CD14-positive monocyte (primary cell): ENCODE results near the gene C20orf204. TPM values are rescaled to one million over a fixed set of nuclear protein-coding genes. Genes with fewer than 3 reads are reported as not detected.

ENCODE experiments used
- DNase-seq, 3 donors: peaks; one replicate each; pipeline ENCODE4 v3.0.0-alpha.2; 2011 to 2022
- H2AFZ ChIP-seq: 2 replicates; pipeline ENCODE4 v1.6.0; 2012; ENCODE audit warnings: mild to moderate bottlenecking, low read depth, low read length, inconsistent platforms; ENCODE audit not compliant: insufficient read depth, poor library complexity, severe bottlenecking
- H3K27ac ChIP-seq, 2 donors: 1 replicate in 1 of 2; 2 replicates in 1 of 2; pipeline ENCODE4 v1.5.1; 2012 to 2013; ENCODE audit warnings: low read length in 2 of 2, control low read depth in 1 of 2, inconsistent platforms in 1 of 2, low read depth in 1 of 2, mild to moderate bottlenecking in 1 of 2
- H3K27me3 ChIP-seq, 2 donors: one replicate each; pipeline versions ENCODE4 v1.6.0 to v1.6.1; 2011 to 2013; ENCODE audit warnings: low read length in 2 of 2; ENCODE audit not compliant: control insufficient read depth in 2 of 2, insufficient read depth in 2 of 2
- H3K36me3 ChIP-seq, 2 donors: replicated peaks in 1 of 2; 1 replicate in 1 of 2; 2 replicates in 1 of 2; pipeline versions ENCODE4 v1.5.1 to v1.6.1; 2012 to 2013; ENCODE audit warnings: low read length in 2 of 2, control low read depth in 1 of 2, inconsistent platforms in 1 of 2, mild to moderate bottlenecking in 1 of 2; ENCODE audit not compliant: insufficient read depth in 2 of 2, control insufficient read depth in 1 of 2
- H3K4me1 ChIP-seq, 2 donors: 1 replicate in 1 of 2; 2 replicates in 1 of 2; pipeline versions ENCODE4 v1.5.1 to v1.6.1; 2012 to 2013; ENCODE audit warnings: low read length in 2 of 2, control low read depth in 1 of 2, inconsistent platforms in 1 of 2, mild to moderate bottlenecking in 1 of 2, moderate library complexity in 1 of 2; ENCODE audit not compliant: insufficient read depth in 2 of 2, control insufficient read depth in 1 of 2
- H3K4me2 ChIP-seq: replicated peaks from 2 replicates; pipeline ENCODE3; 2012; ENCODE audit warnings: low read length, moderate library complexity, mild to moderate bottlenecking; ENCODE audit not compliant: poor library complexity, severe bottlenecking; ENCODE audit errors: extremely low read depth
- H3K4me3 ChIP-seq, 3 experiments: fragments of 200-600 bp in 1 of 3; sonication (generic) in 1 of 3; replicated peaks in 1 of 3; 1 replicate in 2 of 3; 2 replicates in 1 of 3; pipeline ENCODE4 v1.5.1; 2011 to 2013; ENCODE audit warnings: low read length in 3 of 3, mild to moderate bottlenecking in 3 of 3, control low read depth in 2 of 3, low read depth in 2 of 3, inconsistent platforms in 1 of 3, moderate library complexity in 1 of 3
- H3K79me2 ChIP-seq: 2 replicates; pipeline ENCODE4 v1.6.0; 2012; ENCODE audit warnings: mild to moderate bottlenecking, control low read depth, inconsistent platforms, low read length, moderate library complexity; ENCODE audit not compliant: insufficient read depth
- H3K9ac ChIP-seq: 2 replicates; pipeline ENCODE4 v1.6.0; 2017; ENCODE audit warnings: low read length, mild to moderate bottlenecking; ENCODE audit not compliant: insufficient read depth, poor library complexity, severe bottlenecking
- H3K9me3 ChIP-seq, 2 donors: replicated peaks in 1 of 2; 1 replicate in 1 of 2; 2 replicates in 1 of 2; pipeline versions ENCODE4 v1.5.1 to v1.6.1; 2012 to 2013; ENCODE audit warnings: low read length in 2 of 2, control low read depth in 1 of 2; ENCODE audit not compliant: control insufficient read depth in 1 of 2, insufficient read depth in 1 of 2
- H4K20me1 ChIP-seq: 2 replicates; pipeline ENCODE4 v1.6.0; 2012; ENCODE audit warnings: mild to moderate bottlenecking, low read length, control low read depth, moderate library complexity; ENCODE audit not compliant: insufficient read depth
- H3K27ac Mint-ChIP-seq, 7 donors: one replicate each; pipeline ENCODE4 v1.8.0; 2020; ENCODE audit warnings: mild to moderate bottlenecking in 7 of 7, mixed read lengths in 7 of 7, moderate library complexity in 6 of 7, inconsistent platforms in 2 of 7
- H3K27me3 Mint-ChIP-seq, 3 donors: one replicate each; pipeline ENCODE4 v1.8.0; 2021 to 2022; ENCODE audit warnings: low read depth in 3 of 3, mild to moderate bottlenecking in 3 of 3, mixed read lengths in 3 of 3, moderate library complexity in 3 of 3, inconsistent platforms in 1 of 3
- H3K36me3 Mint-ChIP-seq, 2 donors: one replicate each; pipeline ENCODE4 v1.8.0; 2020; ENCODE audit warnings: mixed read lengths in 2 of 2, inconsistent platforms in 1 of 2, mild to moderate bottlenecking in 1 of 2
- H3K4me1 Mint-ChIP-seq: one replicate; pipeline ENCODE4 v1.8.0; 2020; ENCODE audit warnings: mild to moderate bottlenecking, mixed read lengths
- H3K4me3 Mint-ChIP-seq, 2 donors: one replicate each; pipeline ENCODE4 v1.8.0; 2020; ENCODE audit warnings: mild to moderate bottlenecking in 2 of 2, mixed read lengths in 2 of 2, moderate library complexity in 1 of 2
- H3K9me3 Mint-ChIP-seq, 7 donors: one replicate each; pipeline ENCODE4 v1.8.0; 2020 to 2022; ENCODE audit warnings: mixed read lengths in 7 of 7, mild to moderate bottlenecking in 6 of 7, moderate library complexity in 6 of 7, inconsistent platforms in 2 of 7
- WGBS: methylation state at CpG from one replicate; pipeline ENCODE4 v1.1.5; 2013; ENCODE audit warnings: missing lambda C conversion rate; ENCODE audit not compliant: insufficient coverage; 5-methylcytosine and 5-hydroxymethylcytosine counted together
- intact Hi-C, 2 donors: fragments of 100-400 bp; cut with micrococcal nuclease; formaldehyde crosslinking; loops; one replicate each; pipeline versions ENCODE4 v1.15.0 to v1.15.1; 2023
- polyA plus RNA-seq, 3 donors: library from polyadenylated mRNA; depleted of rRNA in 1 of 3; unstranded in 2 of 3; stranded (reverse) in 1 of 3; fragments of 300-500 nt in 2 of 3; fragments of >200 nt in 1 of 3; fragmentation: Illumina TruSeq in 2 of 3; gene quantifications; 1 replicate in 2 of 3; 2 replicates in 1 of 3; pipeline ENCODE4 v1.2.3, GENCODE V29; 2012 to 2021
- TF ChIP-seq, protein P1 (sequence below): fragments of 200-600 bp; IDR thresholded peaks from one replicate; pipeline ENCODE4 v1.8.0; 2022; ENCODE audit warnings: antibody characterized with exemption, mild to moderate bottlenecking

C20orf204 gene
- polyA plus RNA-seq, 3 donors: 0.20 TPM; not detected in 2

DNA sequence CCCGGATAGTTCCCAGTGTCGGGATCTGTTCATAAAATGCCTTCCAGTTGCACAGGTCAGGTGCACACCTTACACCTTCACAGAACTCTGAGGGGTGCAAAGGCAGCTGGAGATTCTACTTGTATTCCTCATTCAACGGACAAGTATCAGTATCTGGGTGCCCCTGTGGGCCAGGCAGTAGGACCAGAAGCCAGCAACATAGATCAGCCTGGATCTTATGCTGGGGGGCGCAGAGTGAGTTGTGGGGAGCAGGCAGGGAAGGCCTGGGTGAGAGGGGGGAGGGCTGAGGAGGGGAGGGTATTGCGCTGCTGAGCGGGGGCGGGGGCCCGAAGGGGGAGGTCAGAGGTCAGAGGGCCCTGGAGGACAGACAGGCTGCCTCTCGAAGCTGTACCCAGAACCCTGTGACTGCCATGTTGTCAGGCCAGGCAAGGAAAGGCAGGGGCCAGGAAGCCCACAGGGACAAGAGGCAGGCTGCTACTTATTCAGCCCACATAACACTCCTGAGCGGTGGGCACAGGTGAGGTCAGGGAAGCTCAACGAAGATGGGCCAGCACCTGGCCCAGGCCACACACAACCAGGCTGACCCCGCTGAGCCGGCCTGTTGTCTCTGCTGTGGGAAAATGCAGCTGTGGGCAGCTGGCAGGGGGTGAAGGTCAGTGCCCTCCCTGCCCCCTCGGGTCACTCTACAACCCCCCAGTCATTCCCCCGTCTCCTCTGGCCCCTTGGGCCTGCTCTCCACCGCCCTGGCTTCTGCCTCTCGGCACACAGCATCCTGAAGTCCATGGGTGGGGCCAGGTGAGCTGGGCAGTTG, 45.0 kb downstream of the C20orf204 start:
- Histone ChIP-seq H3K4me1 (peaks cover 47 to 67% of the 10 kb centered on the region in 2 donors), H3K9me3 (peaks cover 0 to 8% of the 10 kb centered on the region in 2 donors), H3K4me3 (peak overlapping the region; percentile 78 to 94 (median 88)), H3K27me3 (peaks cover 9 to 19% of the 10 kb centered on the region in 2 donors), H2AFZ (no peak overlapping the region), H3K9ac (peak overlapping the region; percentile 77), H4K20me1 (peaks cover 88% of the 10 kb centered on the region), H3K79me2 (peaks cover 61% of the 10 kb centered on the region), H3K36me3 (peaks cover 3 to 4% of the 10 kb centered on the region in 2 donors), H3K4me2 (peak overlapping the region; percentile 97), H3K27ac (peak overlapping the region; percentile 59 to 87)
- peaks cover 22 to 25% (median 23%) of the 10 kb centered on the region in 3 donors for H3K27me3 Mint-ChIP-seq
- DNase-seq: no peak
- peak overlapping the region; percentile 77 to 95 (median 87) for H3K27ac Mint-ChIP-seq
- peaks cover 47% of the 10 kb centered on the region for H3K4me1 Mint-ChIP-seq
- intact Hi-C loops: loop anchor here (5.0 kb wide), 2 partner anchors 41 to 171 kb away; no protein-coding TSS in a partner anchor
- peak overlapping the region; percentile 94 to 95 for H3K4me3 Mint-ChIP-seq
- TF ChIP-seq, protein P1, sequence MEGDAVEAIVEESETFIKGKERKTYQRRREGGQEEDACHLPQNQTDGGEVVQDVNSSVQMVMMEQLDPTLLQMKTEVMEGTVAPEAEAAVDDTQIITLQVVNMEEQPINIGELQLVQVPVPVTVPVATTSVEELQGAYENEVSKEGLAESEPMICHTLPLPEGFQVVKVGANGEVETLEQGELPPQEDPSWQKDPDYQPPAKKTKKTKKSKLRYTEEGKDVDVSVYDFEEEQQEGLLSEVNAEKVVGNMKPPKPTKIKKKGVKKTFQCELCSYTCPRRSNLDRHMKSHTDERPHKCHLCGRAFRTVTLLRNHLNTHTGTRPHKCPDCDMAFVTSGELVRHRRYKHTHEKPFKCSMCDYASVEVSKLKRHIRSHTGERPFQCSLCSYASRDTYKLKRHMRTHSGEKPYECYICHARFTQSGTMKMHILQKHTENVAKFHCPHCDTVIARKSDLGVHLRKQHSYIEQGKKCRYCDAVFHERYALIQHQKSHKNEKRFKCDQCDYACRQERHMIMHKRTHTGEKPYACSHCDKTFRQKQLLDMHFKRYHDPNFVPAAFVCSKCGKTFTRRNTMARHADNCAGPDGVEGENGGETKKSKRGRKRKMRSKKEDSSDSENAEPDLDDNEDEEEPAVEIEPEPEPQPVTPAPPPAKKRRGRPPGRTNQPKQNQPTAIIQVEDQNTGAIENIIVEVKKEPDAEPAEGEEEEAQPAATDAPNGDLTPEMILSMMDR: no peak
- H3K9me3 Mint-ChIP-seq: peaks cover 0 to 4% (median 1%) of the 10 kb centered on the region in 7 donors
- H3K36me3 Mint-ChIP-seq: peaks cover 4 to 11% of the 10 kb centered on the region in 2 donors
- 58% methylated on average over 12 of the region's 17 CpGs for WGBS

DNA sequence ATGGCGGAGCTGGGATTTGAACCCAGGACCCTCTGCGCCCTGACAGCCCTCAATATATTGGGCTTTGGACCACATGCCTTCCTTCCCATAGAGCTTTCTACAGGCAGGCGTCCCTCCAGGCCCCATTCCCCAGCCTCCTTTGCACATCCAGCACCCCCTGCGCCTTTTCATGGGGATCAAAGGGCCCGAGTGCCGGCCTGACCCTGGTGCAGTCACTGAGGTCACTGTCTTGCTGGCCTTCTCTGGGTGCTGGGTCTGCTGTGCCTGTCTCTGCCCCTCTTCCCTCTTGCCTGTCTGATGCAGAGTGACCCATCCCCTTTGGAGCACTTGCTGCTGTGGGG, 45.6 kb downstream of the C20orf204 start:
- Histone ChIP-seq H2AFZ (no peak overlapping the region), H3K4me1 (peaks cover 42 to 62% of the 10 kb centered on the region in 2 donors), H3K9ac (no peak overlapping the region), H3K4me3 (peak overlapping the region in 2 of 3 experiments; percentile 88 to 94), H3K9me3 (peaks cover 4 to 8% of the 10 kb centered on the region in 2 donors), H3K27me3 (peaks cover 9 to 20% of the 10 kb centered on the region in 2 donors), H4K20me1 (peaks cover 87% of the 10 kb centered on the region), H3K36me3 (no peaks in the 10 kb centered on the region), H3K27ac (no peak overlapping the region), H3K79me2 (peaks cover 55% of the 10 kb centered on the region), H3K4me2 (peak overlapping the region; percentile 97)
- intact Hi-C loops: loop anchor here (5.0 kb wide), 2 partner anchors 41 to 171 kb away; no protein-coding TSS in a partner anchor
- DNase-seq: no peak
- Mint-ChIP-seq H3K27me3 (peaks cover 23 to 26% (median 24%) of the 10 kb centered on the region in 3 donors), H3K27ac (peak overlapping the region in 2 of 7 donors; percentile 21 to 68), H3K4me3 (peak overlapping the region; percentile 79 to 95), H3K9me3 (peaks cover 2 to 6% (median 4%) of the 10 kb centered on the region in 7 donors), H3K4me1 (peaks cover 41% of the 10 kb centered on the region), H3K36me3 (peaks cover 6 to 9% of the 10 kb centered on the region in 2 donors)
- TF ChIP-seq, protein P1: no peak
- 90% methylated on average over 6 of the region's 6 CpGs for WGBS
